ENCODE measurements around the gene BCAS2. TPM values are rescaled to one million over a fixed set of nuclear protein-coding genes. Genes with fewer than 3 reads are reported as not detected.

The BCAS2 gene
- total and polyA plus RNA-seq, 2 donors (not counting 1 experiment from before 2014, with no cell fraction given), result 30.6 to 43.8 TPM

DNA sequence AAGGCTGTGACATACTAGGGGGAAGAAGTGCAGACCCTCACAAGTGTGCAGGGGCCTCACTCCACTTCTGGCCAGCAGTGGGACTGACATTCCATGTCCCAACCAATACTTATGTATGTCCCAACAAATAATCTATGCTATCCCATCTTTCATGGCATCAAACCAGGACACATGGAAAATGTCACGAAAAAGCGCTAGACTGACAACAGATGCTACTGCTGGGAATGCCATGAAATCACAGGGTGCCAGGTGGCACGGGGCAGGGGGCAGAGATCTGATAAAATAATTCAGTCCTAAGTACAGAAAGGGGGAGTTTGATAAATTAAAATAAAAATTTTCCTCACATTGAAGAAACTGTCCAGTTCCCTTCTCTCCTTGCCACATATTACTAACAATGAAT is 27.6 kb upstream of the BCAS2 start:
- Histone ChIP-seq H3K4me3 (ENCODE audit: control extremely low read depth in 1 of 5, extremely low read depth in 1 of 5, insufficient read depth in 1 of 5, low read depth in 2 of 5, low read length in 4 of 5) (no peak overlapping the region), H2AFZ (ENCODE audit: insufficient read depth, low read depth, low read length, poor library complexity, severe bottlenecking) (no peak overlapping the region), H3K4me2 (replicated peaks; ENCODE audit: low read depth, low read length, poor library complexity, severe bottlenecking) (no peak overlapping the region), H3K79me2 (ENCODE audit: control insufficient read depth, insufficient read depth, low read length) (no peaks in the 10 kb centered on the region), H3K36me3 (replicated peaks in 1 of 2; ENCODE audit: control extremely low read depth in 1 of 2, control insufficient read depth in 1 of 2, extremely low read depth in 1 of 2, insufficient read depth in 2 of 2, low read length in 1 of 2) (no peaks in the 10 kb centered on the region), H3K4me1 (ENCODE audit: control insufficient read depth in 2 of 2, insufficient read depth in 2 of 2, low read length in 2 of 2) (no peaks in the 10 kb centered on the region), H3K9ac (ENCODE audit: low read length) (no peak overlapping the region), H3K27me3 (replicated peaks in 1 of 4; ENCODE audit: control extremely low read depth in 1 of 4, control insufficient read depth in 3 of 4, insufficient read depth in 4 of 4, low read length in 3 of 4) (no peaks in the 10 kb centered on the region), H3K27ac (ENCODE audit: low read length in 2 of 2) (no peak overlapping the region), H4K20me1 (ENCODE audit: control insufficient read depth, insufficient read depth, low read length, poor library complexity, severe bottlenecking) (no peaks in the 10 kb centered on the region), H3K9me3 (ENCODE audit: control extremely low read depth in 1 of 3, control insufficient read depth in 2 of 3, insufficient read depth in 1 of 3, low read length in 2 of 3) (no peaks in the 10 kb centered on the region)
- H3K27me3 Mint-ChIP-seq, result peaks cover 18% of the 10 kb centered on the region
- no peaks in the 10 kb centered on the region for H3K4me1 Mint-ChIP-seq
- ChIA-PET POLR2A (no interaction called here), CTCF (no interaction called here)
- no peak for TF ChIP-seq EZH2 (IDR thresholded peaks at IDR 0.05; ENCODE audit: borderline replicate concordance, insufficient read depth, low read depth, low read length, poor library complexity, severe bottlenecking)
- TF ChIP-seq, protein P1, sequence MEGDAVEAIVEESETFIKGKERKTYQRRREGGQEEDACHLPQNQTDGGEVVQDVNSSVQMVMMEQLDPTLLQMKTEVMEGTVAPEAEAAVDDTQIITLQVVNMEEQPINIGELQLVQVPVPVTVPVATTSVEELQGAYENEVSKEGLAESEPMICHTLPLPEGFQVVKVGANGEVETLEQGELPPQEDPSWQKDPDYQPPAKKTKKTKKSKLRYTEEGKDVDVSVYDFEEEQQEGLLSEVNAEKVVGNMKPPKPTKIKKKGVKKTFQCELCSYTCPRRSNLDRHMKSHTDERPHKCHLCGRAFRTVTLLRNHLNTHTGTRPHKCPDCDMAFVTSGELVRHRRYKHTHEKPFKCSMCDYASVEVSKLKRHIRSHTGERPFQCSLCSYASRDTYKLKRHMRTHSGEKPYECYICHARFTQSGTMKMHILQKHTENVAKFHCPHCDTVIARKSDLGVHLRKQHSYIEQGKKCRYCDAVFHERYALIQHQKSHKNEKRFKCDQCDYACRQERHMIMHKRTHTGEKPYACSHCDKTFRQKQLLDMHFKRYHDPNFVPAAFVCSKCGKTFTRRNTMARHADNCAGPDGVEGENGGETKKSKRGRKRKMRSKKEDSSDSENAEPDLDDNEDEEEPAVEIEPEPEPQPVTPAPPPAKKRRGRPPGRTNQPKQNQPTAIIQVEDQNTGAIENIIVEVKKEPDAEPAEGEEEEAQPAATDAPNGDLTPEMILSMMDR (IDR thresholded peaks at IDR 0.05), result no peak
- H3K4me3 Mint-ChIP-seq, result no peak overlapping the region
- H3K9me3 Mint-ChIP-seq (ENCODE audit: insufficient read depth), result no peaks in the 10 kb centered on the region
- intact Hi-C loops (cut with micrococcal nuclease), result no loop called here
- no CpG with 5 or more reads among the region's 3 CpGs for WGBS (ENCODE audit: insufficient coverage)
- no peak overlapping the region for H3K27ac Mint-ChIP-seq
- no peak for DNase-seq
- ATAC-seq (ENCODE audit: low read depth), result no peak

DNA sequence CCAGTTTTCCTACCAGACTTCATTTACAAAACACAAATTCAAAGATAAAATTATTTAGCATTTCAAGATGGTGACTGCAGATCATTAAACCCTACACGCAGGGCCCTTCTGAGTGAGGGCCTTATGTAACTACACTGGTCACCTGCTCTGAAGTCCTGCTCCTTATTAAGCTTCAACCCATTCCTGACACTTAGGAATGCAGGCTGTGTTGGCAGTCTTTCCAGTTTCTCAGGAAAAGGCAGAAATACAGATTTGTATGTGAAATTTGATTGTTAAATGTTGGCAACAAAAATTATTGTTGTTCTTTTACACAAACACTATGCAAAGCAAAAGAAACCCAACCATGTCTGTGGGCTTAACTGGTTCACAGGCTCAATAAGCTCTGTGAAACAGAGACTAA is 25.8 kb upstream of the BCAS2 start:
- no CpG with 5 or more reads among the region's 1 CpG for WGBS (ENCODE audit: insufficient coverage)
- Histone ChIP-seq H3K4me2 (replicated peaks; ENCODE audit: low read depth, low read length, poor library complexity, severe bottlenecking) (no peak overlapping the region), H2AFZ (ENCODE audit: insufficient read depth, low read depth, low read length, poor library complexity, severe bottlenecking) (no peak overlapping the region), H3K27me3 (replicated peaks in 1 of 4; ENCODE audit: control extremely low read depth in 1 of 4, control insufficient read depth in 3 of 4, insufficient read depth in 4 of 4, low read length in 3 of 4) (no peaks in the 10 kb centered on the region), H3K79me2 (ENCODE audit: control insufficient read depth, insufficient read depth, low read length) (no peaks in the 10 kb centered on the region), H3K4me1 (ENCODE audit: control insufficient read depth in 2 of 2, insufficient read depth in 2 of 2, low read length in 2 of 2) (no peaks in the 10 kb centered on the region), H3K36me3 (replicated peaks in 1 of 2; ENCODE audit: control extremely low read depth in 1 of 2, control insufficient read depth in 1 of 2, extremely low read depth in 1 of 2, insufficient read depth in 2 of 2, low read length in 1 of 2) (no peaks in the 10 kb centered on the region), H3K9ac (ENCODE audit: low read length) (no peak overlapping the region), H3K9me3 (ENCODE audit: control extremely low read depth in 1 of 3, control insufficient read depth in 2 of 3, insufficient read depth in 1 of 3, low read length in 2 of 3) (no peaks in the 10 kb centered on the region), H3K27ac (ENCODE audit: low read length in 2 of 2) (no peak overlapping the region), H4K20me1 (ENCODE audit: control insufficient read depth, insufficient read depth, low read length, poor library complexity, severe bottlenecking) (no peaks in the 10 kb centered on the region), H3K4me3 (ENCODE audit: control extremely low read depth in 1 of 5, extremely low read depth in 1 of 5, insufficient read depth in 1 of 5, low read depth in 2 of 5, low read length in 4 of 5) (no peak overlapping the region)
- no peak for ATAC-seq (ENCODE audit: low read depth)
- Mint-ChIP-seq H3K9me3 (ENCODE audit: insufficient read depth) (no peaks in the 10 kb centered on the region), H3K4me3 (no peak overlapping the region), H3K27me3 (peaks cover 23% of the 10 kb centered on the region), H3K27ac (no peak overlapping the region), H3K4me1 (no peaks in the 10 kb centered on the region)
- CTCF ChIA-PET, result no interaction called here
- no peak for DNase-seq
- intact Hi-C loops (cut with micrococcal nuclease), result no loop called here
- TF ChIP-seq, protein P1 (IDR thresholded peaks at IDR 0.05), result no peak
- TF ChIP-seq EZH2 (IDR thresholded peaks at IDR 0.05; ENCODE audit: borderline replicate concordance, insufficient read depth, low read depth, low read length, poor library complexity, severe bottlenecking), result no peak
- POLR2A ChIA-PET, result no interaction called here

Data from B cell (primary cell).